HL-60 (cell line): ENCODE measurements around the gene CTRL.

Source experiments
- DNase-seq, 2 experiments: peaks; one replicate each; pipeline ENCODE4 v3.0.0-alpha.2; 2010 to 2020; ENCODE audit warnings: low read depth in 1 of 2, low spot score in 1 of 2
- H3K27ac ChIP-seq: fragments of 250-450 bp; sonication (Bioruptor Pico); replicated peaks from 2 replicates; pipeline ENCODE4 v1.5.1; 2020; ENCODE audit warnings: mild to moderate bottlenecking, moderate library complexity
- H3K27me3 ChIP-seq: fragments of 250-450 bp; sonication (Bioruptor Pico); 2 replicates; pipeline ENCODE4 v1.5.1; 2021; ENCODE audit warnings: mild to moderate bottlenecking, moderate library complexity; ENCODE audit not compliant: insufficient read depth, poor library complexity, severe bottlenecking
- H3K4me3 ChIP-seq: replicated peaks from 2 replicates; pipeline ENCODE4 v1.5.1; 2011; ENCODE audit warnings: mild to moderate bottlenecking, control low read depth, low read length; ENCODE audit not compliant: insufficient read depth
- GABPA ChIP-seq: IDR thresholded peaks from 2 replicates; pipeline ENCODE4 v1.6.1; 2012; ENCODE audit warnings: low read depth
- POLR2AphosphoS5 ChIP-seq: IDR thresholded peaks from 2 replicates; pipeline ENCODE4 v1.6.1; 2012; ENCODE audit warnings: low read depth
- SPI1 ChIP-seq: IDR thresholded peaks from 2 replicates; pipeline ENCODE4 v1.6.1; 2012; ENCODE audit warnings: low read depth, mild to moderate bottlenecking, borderline replicate concordance
- long read RNA-seq: library from polyadenylated mRNA; unstranded; transcript quantifications from one replicate; pipeline ENCODE4 v2.0.0, GENCODE V29; 2020
- TF ChIP-seq, protein P1 (sequence below): IDR thresholded peaks from 2 replicates; pipeline ENCODE4 v1.6.1; 2012; ENCODE audit warnings: low read depth; ENCODE audit not compliant: insufficient replicate concordance
- TF ChIP-seq, protein P2 (sequence below): IDR thresholded peaks from one replicate; pipeline ENCODE4 v1.5.1; 2011; ENCODE audit warnings: low read length, control low read depth, inconsistent platforms; ENCODE audit not compliant: insufficient read depth

Gene CTRL
- long read RNA-seq = 0 reads

DNA sequence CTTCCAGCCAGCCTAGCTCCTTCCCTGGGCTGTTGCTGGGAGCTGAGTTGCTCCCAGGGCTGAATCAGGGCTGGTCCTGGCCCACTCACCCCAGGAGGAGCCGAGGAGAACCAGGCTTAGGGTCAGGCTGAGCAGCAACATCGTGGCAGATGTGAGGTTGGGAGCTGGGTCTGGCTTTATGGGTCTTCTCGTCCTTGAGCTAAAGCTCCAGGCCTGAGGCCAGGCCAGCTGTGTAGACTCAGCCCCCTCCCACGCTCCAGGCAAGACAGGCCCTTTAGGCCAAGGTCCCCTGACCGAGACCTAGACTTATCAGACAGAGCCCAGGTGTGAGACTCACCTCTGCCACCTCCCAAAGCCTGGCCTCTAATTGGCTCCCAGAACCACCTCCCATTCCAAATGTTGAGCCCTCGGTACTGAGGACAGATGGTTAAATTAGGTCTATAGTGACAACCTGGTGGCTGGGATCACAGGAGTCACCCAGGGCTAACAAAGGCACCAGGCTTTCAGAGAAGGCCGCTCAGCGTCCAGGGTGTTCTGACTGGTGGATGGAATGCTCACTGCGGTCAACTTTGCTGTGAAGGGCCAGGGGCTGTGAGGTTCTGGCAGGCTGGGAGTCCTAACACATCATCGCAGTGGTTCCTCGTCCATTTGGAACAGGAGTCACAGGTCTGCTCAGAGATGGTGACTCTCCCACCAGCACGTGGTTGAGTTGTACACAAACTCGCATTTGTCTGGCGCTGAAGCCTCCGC is at the start of gene CTRL:
TSS of gene CTRL (minus strand) at position 151 of the 750 bp plus-strand sequence. CDS start at position 141, 10 bp downstream.
- Histone ChIP-seq H3K27ac (no peak within 1 kb of the TSS), H3K4me3 (no peak within 1 kb of the TSS), H3K27me3 (no peaks in the 10 kb centered on the region)
- TF ChIP-seq SPI1 (no peak), GABPA (no peak), POLR2AphosphoS5 (no peak; the same call in none of the 2 replicates)
- TF ChIP-seq, protein P1, sequence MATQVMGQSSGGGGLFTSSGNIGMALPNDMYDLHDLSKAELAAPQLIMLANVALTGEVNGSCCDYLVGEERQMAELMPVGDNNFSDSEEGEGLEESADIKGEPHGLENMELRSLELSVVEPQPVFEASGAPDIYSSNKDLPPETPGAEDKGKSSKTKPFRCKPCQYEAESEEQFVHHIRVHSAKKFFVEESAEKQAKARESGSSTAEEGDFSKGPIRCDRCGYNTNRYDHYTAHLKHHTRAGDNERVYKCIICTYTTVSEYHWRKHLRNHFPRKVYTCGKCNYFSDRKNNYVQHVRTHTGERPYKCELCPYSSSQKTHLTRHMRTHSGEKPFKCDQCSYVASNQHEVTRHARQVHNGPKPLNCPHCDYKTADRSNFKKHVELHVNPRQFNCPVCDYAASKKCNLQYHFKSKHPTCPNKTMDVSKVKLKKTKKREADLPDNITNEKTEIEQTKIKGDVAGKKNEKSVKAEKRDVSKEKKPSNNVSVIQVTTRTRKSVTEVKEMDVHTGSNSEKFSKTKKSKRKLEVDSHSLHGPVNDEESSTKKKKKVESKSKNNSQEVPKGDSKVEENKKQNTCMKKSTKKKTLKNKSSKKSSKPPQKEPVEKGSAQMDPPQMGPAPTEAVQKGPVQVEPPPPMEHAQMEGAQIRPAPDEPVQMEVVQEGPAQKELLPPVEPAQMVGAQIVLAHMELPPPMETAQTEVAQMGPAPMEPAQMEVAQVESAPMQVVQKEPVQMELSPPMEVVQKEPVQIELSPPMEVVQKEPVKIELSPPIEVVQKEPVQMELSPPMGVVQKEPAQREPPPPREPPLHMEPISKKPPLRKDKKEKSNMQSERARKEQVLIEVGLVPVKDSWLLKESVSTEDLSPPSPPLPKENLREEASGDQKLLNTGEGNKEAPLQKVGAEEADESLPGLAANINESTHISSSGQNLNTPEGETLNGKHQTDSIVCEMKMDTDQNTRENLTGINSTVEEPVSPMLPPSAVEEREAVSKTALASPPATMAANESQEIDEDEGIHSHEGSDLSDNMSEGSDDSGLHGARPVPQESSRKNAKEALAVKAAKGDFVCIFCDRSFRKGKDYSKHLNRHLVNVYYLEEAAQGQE = no peak
- TF ChIP-seq, protein P2, sequence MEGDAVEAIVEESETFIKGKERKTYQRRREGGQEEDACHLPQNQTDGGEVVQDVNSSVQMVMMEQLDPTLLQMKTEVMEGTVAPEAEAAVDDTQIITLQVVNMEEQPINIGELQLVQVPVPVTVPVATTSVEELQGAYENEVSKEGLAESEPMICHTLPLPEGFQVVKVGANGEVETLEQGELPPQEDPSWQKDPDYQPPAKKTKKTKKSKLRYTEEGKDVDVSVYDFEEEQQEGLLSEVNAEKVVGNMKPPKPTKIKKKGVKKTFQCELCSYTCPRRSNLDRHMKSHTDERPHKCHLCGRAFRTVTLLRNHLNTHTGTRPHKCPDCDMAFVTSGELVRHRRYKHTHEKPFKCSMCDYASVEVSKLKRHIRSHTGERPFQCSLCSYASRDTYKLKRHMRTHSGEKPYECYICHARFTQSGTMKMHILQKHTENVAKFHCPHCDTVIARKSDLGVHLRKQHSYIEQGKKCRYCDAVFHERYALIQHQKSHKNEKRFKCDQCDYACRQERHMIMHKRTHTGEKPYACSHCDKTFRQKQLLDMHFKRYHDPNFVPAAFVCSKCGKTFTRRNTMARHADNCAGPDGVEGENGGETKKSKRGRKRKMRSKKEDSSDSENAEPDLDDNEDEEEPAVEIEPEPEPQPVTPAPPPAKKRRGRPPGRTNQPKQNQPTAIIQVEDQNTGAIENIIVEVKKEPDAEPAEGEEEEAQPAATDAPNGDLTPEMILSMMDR = no peak
- DNase-seq = no peak

DNA sequence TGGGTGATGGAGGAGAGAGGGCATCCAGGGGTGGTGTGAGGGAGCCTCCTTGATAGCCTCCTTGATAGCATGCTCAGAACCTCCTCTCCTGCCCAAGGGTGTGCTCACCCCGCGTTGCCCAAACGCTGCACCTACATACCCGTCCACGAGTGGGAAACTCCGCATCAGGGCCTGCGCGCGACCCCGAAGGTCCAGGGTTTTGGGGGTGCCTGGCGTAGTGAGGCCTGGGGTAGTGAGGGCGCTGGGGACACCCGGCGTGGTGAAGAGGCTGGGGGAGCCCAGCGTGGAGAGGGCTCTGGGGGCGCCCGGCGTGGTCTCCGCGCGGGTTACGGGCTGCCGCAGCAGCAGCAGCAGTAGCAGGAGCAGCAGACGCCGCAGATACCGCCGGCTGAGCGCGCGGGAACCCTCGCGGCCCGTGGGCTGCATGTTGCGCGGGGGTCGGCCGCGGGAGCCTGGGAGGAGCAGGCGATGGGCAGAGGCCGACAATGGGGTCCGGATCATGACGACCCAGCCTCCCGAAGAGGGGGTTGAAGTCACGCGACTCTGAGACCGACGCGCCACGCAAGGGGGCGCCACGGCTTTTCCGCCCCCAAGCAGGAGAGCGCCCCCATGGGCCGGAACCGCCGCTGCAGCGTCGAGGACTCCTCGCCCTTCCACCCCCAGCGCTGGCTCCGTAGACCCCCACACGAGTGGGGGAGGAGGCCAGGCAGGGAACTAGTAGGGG is 48.5 kb upstream of the CTRL start, which contains the start of gene DPEP3:
TSS of gene DPEP3 (minus strand) at position 545 of the 724 bp plus-strand sequence. CDS start at position 426, 119 bp downstream.
- H3K27ac ChIP-seq = no peak within 1 kb of the TSS
- H3K27me3 ChIP-seq = no peaks in the 10 kb centered on the region
- no peak within 1 kb of the TSS for H3K4me3 ChIP-seq
- DNase-seq = no peak
- TF ChIP-seq GABPA (no peak), SPI1 (no peak), POLR2AphosphoS5 (no peak)
- TF ChIP-seq, protein P1 = no peak
- TF ChIP-seq, protein P2 = no peak

- no peak for TF ChIP-seq SPI1
- no peak for TF ChIP-seq POLR2AphosphoS5
- TF ChIP-seq, protein P1 = no peak
- TF ChIP-seq, protein P2 = no peak
- no peak for TF ChIP-seq GABPA
- Histone ChIP-seq H3K27ac (no peak overlapping the region), H3K4me3 (no peak overlapping the region), H3K27me3 (no peaks in the 10 kb centered on the region)
- DNase-seq = no peak
Observed at GRCh38 chr16:67977469-67978227, 46.0 kb upstream of the CTRL start.
